Measurements from ENCODE around the gene CD207.

The CD207 gene

GRCh38 chr2:70831861-70832260 is 3.8 kb downstream of the CD207 start:
- H3K4me1 ChIP-seq: no peaks in the 10 kb centered on the region
- TF ChIP-seq CTCF (IDR thresholded peaks at IDR 0.05; ENCODE audit: low read depth, low read length): no peak
- H3K36me3 ChIP-seq: no peaks in the 10 kb centered on the region
- H3K27me3 ChIP-seq: no peaks in the 10 kb centered on the region
- H3K9me3 ChIP-seq: no peaks in the 10 kb centered on the region
- no peak for DNase-seq
- H3K4me3 ChIP-seq (ENCODE audit: low read depth, low read length): no peak overlapping the region

- H3K9me3 ChIP-seq: no peaks in the 10 kb centered on the region
- no peak for TF ChIP-seq CTCF (IDR thresholded peaks at IDR 0.05; ENCODE audit: low read depth, low read length)
- no peak overlapping the region for H3K4me3 ChIP-seq (ENCODE audit: low read depth, low read length)
- no peaks in the 10 kb centered on the region for H3K36me3 ChIP-seq
- H3K27me3 ChIP-seq: no peaks in the 10 kb centered on the region
- H3K4me1 ChIP-seq: no peaks in the 10 kb centered on the region
- no peak for DNase-seq
Observed at GRCh38 chr2:70830366-70830765, 5.2 kb downstream of the CD207 start.

- no peak for TF ChIP-seq CTCF (IDR thresholded peaks at IDR 0.05; ENCODE audit: low read depth, low read length)
- H3K4me1 ChIP-seq: no peaks in the 10 kb centered on the region
- no peaks in the 10 kb centered on the region for H3K27me3 ChIP-seq
- no peak for DNase-seq
- H3K9me3 ChIP-seq: no peaks in the 10 kb centered on the region
- no peaks in the 10 kb centered on the region for H3K36me3 ChIP-seq
- H3K4me3 ChIP-seq (ENCODE audit: low read depth, low read length): no peak overlapping the region
Observed at GRCh38 chr2:70829916-70830315, 5.7 kb downstream of the CD207 start.

GRCh38 chr2:70828914-70829824 is 6.4 kb downstream of the CD207 start:
- Histone ChIP-seq H3K4me1 (no peaks in the 10 kb centered on the region), H3K36me3 (no peaks in the 10 kb centered on the region)
- DNase-seq: no peak

GRCh38 chr2:70828115-70828514 is 7.5 kb downstream of the CD207 start:
- Histone ChIP-seq H3K36me3 (no peaks in the 10 kb centered on the region), H3K27me3 (no peaks in the 10 kb centered on the region), H3K4me3 (ENCODE audit: low read depth, low read length) (no peak overlapping the region), H3K4me1 (no peaks in the 10 kb centered on the region), H3K9me3 (no peaks in the 10 kb centered on the region)
- no peak for DNase-seq
- TF ChIP-seq CTCF (IDR thresholded peaks at IDR 0.05; ENCODE audit: low read depth, low read length): no peak

More at GRCh38 chr2:70828914-70829824, 6.4 kb downstream of the CD207 start:
- Histone ChIP-seq H3K4me3 (ENCODE audit: low read depth, low read length) (no peak overlapping the region), H3K27me3 (no peaks in the 10 kb centered on the region), H3K9me3 (no peaks in the 10 kb centered on the region)
- TF ChIP-seq CTCF (IDR thresholded peaks at IDR 0.05; ENCODE audit: low read depth, low read length): no peak

- Histone ChIP-seq H3K9me3 (no peaks in the 10 kb centered on the region), H3K4me1 (no peaks in the 10 kb centered on the region), H3K27me3 (no peaks in the 10 kb centered on the region), H3K36me3 (no peaks in the 10 kb centered on the region), H3K4me3 (ENCODE audit: low read depth, low read length) (no peak overlapping the region)
- no peak for TF ChIP-seq CTCF (IDR thresholded peaks at IDR 0.05; ENCODE audit: low read depth, low read length)
- DNase-seq: no peak
Observed at GRCh38 chr2:70827388-70827787, 8.2 kb downstream of the CD207 start.

Data from BE2C (cell line).